GM12801 (cell line): ENCODE measurements around the gene FOSB.

Experiments
- CTCF ChIP-seq: IDR thresholded peaks from one replicate; pipeline ENCODE4 v1.5.1; 2011; ENCODE audit warnings: control low read depth; ENCODE audit not compliant: insufficient read length; ENCODE audit errors: extremely low read depth

FOSB gene

GRCh38 chr19:45492137-45492626 is 24.4 kb downstream of the FOSB start:
- no peak for TF ChIP-seq CTCF

DNA sequence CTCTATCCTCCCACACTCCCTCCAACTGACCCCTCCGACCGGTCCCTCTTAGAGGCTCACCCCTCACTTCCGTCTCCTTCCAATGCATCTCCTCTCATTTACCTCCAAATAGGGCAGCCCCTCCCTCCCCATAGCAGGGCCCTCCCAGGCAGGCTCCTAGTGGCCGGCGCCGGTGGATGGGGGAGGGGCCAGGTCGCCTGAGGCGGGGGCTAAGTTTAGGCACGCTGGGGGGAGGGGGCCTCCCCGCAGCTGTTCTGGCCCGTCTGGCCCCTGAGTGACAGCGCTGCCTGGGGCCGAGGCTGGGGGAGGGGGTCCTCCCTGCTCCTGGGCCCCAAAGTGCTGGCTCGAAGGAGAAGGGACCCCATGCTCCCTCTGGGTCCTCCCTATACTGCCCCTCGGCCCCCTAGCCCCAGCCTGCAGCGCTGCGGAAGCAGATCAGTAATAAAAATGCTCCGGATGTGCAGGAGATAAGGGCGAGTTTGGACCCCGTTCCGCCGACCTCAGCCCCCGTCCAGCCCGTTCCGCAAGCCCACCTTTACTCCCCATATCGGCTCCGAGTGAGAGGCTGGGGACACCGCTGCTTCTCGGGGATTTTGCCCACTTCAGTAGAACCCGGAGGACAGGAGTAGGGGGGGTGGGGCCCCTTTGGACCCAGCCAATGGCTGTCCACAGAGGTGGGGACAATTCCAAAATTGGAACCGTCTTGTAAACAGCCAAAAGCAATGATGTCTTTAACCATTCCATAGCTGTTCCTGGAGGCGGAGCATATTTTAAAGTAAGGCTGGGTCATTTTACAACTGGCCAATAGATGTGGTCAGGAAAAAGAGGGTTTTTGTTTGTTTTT is 25.1 kb downstream of the FOSB start:
- no peak for TF ChIP-seq CTCF

DNA sequence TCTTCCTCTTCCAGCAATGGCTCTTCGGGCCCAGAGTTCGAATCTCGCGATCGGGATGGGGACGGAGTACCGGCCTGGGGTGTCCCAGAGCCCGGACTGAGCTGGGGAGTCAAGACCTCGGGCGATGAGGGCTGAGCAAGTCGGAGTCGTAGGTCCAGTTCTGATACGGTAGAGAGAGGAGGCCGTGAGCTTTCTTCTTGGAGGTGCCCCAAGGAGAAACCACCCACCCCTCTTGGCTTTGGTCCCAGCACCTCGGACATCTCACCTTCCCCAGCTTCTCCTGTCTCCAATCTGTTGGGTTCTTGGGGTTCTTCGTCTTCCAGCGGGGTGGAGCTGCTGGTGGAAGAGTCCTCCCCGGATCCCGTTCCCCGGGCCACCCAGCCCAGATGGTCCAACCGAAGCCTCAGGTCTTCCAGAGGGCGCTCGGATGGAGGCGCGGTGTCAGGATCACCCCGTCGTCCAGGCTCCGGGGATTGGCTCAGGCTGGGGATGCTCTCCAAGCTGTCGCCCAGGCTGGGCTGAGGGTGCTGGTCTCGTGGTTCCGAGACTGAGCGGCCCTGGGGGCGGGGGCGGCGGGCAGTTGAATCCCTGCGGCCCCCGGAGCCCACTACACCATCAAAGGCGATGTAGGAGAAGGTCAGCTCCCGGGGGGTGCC is 26.6 kb downstream of the FOSB start:
- TF ChIP-seq CTCF: no peak

DNA sequence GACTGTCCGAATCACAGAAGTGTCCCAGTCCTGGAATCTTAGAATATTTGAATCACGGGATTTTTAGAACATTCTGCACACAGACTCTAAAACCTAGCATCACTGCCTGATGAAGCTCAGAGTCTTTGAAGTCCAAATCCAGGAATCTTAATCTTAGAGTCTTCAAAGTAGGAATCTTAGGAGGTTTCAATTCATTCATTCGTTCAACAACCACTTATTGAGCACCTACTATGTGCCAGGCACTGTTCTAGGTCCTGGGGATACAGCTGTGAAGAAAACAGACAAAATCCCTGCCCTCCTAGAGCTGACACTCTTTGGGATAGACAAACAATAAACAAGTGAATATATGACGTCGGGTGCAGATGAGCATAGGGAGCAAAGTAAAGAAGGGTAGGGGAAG is 27.4 kb downstream of the FOSB start:
- TF ChIP-seq CTCF: no peak

GRCh38 chr19:45496349-45496953 is 28.7 kb downstream of the FOSB start:
- TF ChIP-seq CTCF: no peak

DNA sequence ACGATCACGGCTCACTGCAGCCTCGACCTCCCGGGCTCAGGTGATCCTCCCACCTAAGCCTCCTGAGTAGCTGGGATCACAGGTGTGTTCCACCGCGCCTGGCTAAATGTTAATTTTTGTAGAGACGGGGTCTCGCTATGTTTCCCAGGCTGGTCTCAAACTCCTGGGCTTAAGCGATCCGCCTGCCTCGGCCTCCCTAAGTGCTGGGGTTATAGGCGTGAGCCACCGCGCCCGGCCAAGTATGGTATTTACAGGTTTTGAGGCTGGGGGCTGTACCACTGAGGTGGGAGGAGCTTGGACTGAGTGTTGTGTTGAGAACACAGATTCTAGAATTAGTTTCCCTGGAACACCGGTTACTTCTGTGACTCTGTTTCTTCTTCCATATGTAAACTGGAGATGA is 30.0 kb downstream of the FOSB start:
- no peak for TF ChIP-seq CTCF

- TF ChIP-seq CTCF: no peak
These were observed 30.8 kb downstream of the FOSB start, which contains the start of gene PPM1N for GRCh38 chr19:45498411-45499195. Gene PPM1N, plus strand, starts transcription at chr19:45498443. Its CDS starts 30 bp downstream, at chr19:45498473.
